Fibroblast of the conjunctiva (primary cell): ENCODE measurements around the gene EVC.
A peak's percentile ranks its signal among the peaks of the same experiment; 100 is the strongest.
"Not testable (repeated sequence)": the region's sequence is repeated elsewhere in the genome, so short reads cannot be mapped to it uniquely, and the experiment has no call there.

Experiments used
- DNase-seq: peaks from one replicate; pipeline ENCODE4 v3.0.0-alpha.2; 2010; ENCODE audit warnings: low read depth

Gene EVC

DNA sequence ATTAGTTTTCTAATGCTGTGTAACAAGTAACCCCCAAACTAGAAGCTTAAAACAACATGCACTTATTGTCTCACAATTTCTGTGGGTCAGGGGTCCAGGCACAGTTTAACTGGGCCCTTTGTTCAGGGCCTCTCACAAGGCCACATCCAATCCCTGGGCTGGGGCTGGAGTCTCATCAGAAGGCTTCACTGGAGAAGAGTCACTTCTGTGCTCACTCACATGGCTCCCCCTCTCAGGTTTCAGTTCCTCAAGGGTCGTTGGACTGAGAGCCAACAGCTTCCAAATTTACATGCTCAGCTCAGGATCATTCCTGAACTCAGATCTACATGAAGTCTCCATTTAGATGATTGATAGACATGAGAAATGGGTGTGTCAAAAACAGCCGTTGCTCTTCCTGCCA, 77.1 kb downstream of the EVC start:
- no peak for DNase-seq

DNA sequence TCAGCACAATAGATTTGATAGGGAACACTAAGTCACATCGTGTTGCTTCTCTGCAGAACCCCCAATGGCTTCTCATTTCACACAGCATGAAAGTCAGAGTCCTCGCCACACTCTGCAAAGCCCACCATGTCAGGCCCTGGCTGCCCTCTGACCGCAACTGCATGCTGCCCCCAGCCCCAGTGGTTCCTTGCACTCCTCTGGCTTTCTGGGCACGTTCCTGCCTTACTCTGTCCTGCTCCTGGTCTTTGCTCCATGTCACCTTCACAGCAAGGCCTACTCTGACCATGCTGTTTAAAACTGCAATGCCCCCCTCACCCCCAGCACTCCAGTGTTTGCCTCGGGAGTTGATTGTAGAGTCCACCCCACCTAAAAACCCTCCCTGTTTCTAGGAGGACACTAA, 78.1 kb downstream of the EVC start:
- no peak for DNase-seq

DNA sequence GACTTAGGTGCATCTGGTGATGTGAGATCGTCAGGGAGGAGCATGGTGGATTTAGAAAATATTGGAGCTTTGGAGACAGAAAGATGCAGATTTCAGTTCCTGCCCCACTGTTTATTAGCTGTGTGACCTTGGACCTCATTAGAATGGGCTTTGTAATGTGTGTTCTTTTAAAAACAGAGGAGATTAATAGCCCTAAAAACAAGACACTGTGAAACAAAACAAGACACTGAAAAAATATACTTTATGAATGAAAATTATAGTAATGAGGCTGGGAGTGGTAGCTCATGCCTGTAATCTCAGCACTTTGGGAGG, 79.5 kb downstream of the EVC start:
- DNase-seq: no peak

GRCh38 chr4:5791654-5792053, 80.7 kb downstream of the EVC start:
- DNase-seq: no peak

- no peak for DNase-seq
Observed at GRCh38 chr4:5793514-5793913, 82.5 kb downstream of the EVC start.

- no peak for DNase-seq
Observed at GRCh38 chr4:5795580-5795979, 84.6 kb downstream of the EVC start.

- DNase-seq: no peak
Observed at GRCh38 chr4:5796976-5797375, 86.0 kb downstream of the EVC start.

GRCh38 chr4:5797866-5798265, 86.9 kb downstream of the EVC start:
- DNase-seq: no peak

DNA sequence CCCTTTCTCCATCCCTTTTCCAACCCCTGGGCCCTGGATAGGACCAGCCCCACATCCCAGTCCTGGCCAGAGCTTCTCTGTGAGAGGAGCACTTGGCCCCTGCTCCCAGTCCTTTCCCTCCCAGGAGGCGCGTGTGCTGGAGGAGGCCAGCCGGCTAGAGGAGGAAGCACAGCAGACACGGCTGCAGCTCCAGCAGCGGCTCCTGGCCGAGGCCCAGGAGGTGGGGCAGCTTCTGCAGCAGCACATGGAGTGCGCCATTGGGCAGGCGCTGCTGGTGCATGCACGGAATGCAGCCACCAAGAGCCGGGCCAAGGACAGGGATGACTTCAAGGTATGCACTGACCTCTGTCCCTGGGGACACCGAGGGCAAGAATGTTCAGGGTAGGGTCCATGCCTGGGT, 87.5 kb downstream of the EVC start:
- no peak for DNase-seq

DNA sequence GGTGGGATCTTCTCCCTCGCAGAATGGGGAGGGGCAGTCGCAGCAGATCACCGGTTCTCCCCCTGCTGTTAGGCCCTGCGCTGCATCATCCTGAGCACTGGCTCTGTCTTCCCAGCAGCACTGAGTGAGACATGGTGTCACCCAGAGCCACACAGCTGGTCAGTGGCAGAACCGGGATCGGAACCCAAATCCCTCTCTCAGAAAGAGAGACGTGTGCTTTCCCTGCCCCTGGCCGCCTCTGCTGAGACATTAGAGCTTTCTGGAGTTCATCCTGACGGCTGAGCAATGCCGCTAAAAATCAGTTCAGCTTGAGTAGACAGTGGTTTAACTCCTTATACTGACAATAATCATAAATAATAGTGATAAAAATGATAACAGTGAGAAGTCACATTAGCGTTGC, 87.9 kb downstream of the EVC start:
- no peak for DNase-seq

- DNase-seq: no peak
Observed at GRCh38 chr4:5799406-5799805, 88.4 kb downstream of the EVC start.

DNA sequence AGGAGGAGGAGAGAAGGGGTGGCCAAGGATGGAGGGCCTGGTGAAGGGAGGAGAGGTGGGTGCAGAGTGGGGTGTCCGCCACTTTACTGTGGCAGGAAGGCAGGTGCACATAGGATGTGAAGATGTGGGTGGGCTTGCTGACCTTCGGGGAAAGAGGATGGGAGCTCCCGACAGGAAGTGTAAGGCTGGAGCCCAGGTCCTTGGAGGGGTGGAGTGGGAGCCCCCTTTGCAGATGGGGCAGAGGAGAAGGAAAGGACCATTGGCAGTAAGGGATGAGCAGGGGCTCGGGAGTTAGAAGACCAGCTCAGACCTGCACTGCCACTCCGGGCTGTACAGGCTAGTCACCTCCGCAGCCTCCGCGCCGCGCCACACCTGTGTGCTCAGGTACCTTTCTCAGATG, 89.5 kb downstream of the EVC start:
- no peak for DNase-seq

DNA sequence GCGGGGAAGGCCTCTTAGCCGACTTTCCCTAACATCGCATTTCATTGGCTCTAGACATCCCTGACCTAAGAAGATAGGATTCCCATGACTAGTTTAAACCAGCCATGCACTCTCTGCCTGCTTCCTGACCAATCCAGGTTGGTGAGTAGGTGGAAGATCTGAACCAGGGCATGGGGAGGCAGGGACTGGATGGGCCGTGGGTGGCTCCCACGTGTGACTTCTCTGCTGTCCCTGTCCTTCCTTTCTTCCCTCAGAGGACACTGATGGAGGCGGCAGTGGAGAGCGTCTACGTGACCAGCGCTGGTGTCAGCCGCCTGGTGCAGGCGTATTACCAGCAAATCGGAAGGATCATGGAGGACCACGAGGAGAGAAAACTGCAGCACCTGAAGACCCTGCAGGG, 90.7 kb downstream of the EVC start:
- DNase-seq: no peak

GRCh38 chr4:5802565-5802964, 91.6 kb downstream of the EVC start:
- DNase-seq: no peak

DNA sequence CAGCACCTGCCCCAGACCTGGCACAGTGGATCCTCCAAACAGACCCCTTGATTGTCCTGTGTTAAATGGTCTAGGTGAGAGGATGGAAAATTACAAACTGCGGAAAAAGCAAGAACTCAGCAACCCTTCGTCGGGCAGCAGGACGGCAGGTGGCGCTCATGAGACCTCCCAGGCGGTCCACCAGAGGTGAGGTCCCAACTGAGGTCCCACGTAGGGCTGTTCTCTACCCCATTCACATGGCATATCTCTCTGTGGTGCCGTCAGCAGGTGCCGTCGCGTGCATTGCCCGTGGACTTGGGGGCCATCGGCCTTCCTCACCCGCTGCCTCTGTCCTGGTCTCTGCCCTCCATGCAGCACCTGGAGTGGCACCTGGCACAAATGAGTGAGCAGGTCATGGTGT, 93.7 kb downstream of the EVC start:
- no peak for DNase-seq

DNA sequence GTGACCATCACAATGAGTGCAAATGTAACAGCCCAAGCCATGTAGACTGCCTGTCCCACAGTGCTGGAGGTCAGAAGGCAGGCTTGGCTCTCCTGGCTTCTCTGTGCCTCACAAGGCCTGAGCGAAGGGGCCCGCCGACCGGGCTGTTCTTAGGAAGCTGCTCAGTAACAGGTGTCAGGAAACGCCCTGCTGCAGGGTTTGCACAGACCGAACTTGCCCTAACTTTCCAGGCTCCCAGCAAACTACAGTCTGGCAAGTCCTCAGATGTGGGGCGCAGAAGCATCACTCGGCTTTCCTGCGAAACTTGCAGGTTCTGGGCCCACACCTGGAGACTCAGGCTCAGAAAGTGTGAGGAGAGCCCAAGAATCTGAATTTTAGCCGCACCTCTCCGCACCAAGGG, 94.3 kb downstream of the EVC start:
- DNase-seq: no peak

DNA sequence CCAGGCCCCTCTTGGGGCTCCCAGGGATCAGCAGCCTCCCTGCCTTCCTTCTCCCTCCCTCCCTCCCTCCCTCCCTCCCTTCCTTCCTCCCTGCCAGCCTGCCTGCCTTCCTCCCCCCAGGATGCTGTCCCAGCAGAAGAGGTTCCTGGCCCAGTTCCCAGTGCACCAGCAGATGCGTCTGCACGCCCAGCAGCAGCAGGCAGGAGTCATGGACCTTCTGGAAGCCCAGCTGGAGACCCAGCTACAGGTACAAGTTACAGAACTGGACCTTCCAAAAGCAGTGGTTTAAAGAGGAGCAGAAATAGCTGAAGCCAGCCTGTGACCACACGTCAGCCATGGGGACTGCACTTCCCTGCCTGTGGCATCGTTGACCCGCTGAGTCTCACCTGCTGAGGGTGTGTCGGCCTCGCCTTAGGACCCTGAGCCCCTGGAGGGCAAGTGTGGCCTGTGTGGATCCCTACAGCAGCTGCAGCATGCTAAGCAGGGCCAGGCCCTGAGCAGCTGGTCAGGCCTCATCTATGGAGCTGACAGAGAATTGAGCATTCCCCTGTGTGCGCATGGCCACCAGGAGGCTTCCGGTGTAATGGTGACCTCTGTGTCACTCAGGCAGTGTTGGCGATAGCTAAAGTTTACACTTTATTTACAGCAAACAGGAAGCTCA, 97.2 kb downstream of the EVC start:
- DNase-seq: no peak

- no peak for DNase-seq
Observed at GRCh38 chr4:5809216-5809776, 98.3 kb downstream of the EVC start.

- no peak for DNase-seq
Observed at GRCh38 chr4:5810151-5810550, 99.2 kb downstream of the EVC start.

DNA sequence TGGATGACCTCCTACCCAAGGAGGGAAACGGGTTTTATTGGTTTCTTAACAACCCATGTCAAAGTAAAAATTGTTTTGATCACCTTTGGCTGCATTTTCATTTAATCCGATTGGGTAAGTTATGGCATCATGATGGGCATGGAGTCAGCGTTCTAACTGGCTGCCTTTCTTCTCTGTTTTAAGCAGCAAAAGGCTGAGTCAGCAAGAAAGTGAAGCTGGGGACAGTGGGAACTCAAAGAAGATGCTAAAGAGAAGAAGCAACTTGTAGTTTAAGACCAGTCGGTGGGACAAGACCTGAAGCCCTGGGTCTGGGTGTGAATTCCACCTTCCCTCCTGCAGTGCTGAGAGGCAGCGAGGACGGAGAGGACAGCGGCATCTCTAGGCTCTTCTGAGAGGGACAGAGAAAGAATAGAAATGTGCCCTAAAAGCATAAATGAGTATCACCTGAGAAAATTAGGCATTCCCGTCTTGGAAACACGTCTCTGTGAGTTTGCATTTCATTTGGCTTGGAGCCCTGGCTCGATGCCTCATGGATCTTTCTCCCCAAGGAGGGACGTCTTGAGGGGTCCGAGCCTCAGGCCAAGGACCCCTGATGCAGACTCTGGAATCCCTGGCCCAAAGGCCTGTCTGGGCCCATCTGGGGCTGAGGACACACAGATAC, 99.9 kb downstream of the EVC start:
- no peak for DNase-seq

- not testable (repeated sequence) for DNase-seq
Observed at GRCh38 chr4:5812057-5812456, 101.1 kb downstream of the EVC start.

- DNase-seq: peak; percentile 63
Observed at GRCh38 chr4:5812506-5813229, 101.7 kb downstream of the EVC start.

GRCh38 chr4:5813882-5814255, 102.9 kb downstream of the EVC start:
- no peak for DNase-seq
